GM18858 (cell line): ENCODE results near the gene PKDREJ.

ENCODE experiments used
- ATAC-seq: cut with Tn5 transposase; IDR thresholded peaks from one replicate; pipeline ENCODE4 v1.9.1; 2021; ENCODE audit not compliant: unreplicated experiment

PKDREJ gene

DNA sequence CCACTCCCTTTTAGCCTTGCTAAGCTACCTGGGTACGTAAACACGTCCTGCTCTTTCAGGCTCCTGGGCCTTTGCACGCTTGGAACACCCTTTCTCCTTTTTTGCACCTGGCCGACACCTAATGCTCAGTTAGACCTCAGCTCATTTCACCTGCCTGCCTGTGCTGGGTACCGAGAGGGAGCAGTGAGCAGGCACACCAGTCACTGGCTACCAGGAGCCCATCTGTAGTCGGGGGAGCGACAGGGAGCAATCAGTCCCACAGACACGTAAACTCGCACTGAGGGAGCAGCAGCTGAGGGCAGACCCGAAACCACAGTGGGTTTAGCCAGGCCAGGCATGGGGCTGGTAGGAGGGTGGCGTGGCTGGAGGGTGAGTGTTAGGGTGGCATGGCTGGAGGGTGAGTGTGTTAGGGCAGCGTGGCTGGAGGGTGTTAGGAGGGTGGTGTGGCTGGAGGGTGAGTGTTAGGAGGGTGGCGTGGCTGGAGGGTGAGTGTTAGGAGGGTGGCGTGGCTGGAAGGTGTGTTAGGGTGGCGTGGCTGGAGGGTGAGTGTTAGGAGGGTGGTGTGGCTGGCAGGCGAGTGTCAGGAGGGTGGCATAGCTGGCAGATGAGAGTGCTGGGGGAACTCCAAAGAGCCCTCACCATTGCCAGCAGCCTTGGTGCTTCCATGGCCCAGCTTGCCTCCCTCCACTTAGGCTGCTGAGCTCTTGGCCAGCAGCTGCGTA lies 27.1 kb upstream of the PKDREJ start:
- no peak for ATAC-seq

DNA sequence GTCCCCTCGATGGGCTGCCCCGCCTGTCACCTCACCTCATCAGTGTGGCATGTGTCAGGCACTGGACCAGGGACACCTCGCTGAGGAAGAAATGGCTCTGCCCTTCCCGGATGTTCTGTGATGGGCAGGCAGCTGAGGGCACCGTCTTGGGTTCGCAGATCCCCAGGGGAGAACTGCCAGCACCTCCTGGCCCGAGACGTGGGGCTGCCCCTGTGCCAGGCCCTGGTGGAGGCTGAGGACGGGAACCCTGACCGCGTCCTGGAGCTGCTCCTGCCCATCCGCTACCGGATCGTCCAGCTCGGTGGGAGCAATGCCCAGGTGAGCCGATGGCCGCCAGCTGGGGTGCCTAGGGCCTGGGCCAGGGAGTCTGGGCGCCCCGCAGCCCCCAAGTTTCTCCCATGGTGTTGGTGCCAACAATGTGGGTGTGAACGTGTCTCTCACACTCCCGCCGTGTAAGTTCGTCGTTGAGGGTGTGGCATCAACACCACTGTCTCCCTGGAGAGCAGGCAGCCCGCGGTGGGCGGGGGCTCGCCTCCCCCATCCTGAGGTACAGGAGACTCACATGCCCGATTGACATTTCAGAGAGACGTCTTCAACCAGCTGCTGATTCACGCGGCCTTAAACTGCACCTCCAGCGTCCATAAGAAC lies 26.2 kb upstream of the PKDREJ start:
- no peak for ATAC-seq

DNA sequence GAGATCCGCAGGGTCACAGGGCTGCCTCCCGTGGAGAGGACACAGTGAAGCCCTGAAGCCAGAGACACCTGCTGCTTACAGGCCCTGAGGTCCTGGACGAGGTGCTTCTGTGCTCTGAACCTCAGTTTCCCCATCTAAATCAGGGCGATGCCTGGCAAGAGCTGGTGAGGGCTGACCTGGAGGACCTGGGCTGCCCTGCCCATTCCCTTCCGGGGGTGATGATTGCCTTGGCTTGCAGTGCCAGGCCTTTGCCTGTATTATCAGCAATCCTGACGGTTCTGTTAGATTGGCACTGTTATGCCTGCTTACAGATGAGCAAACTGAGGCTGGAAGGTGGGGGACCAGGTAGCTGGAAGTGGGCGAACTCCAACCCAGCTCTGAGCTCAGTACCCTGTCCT lies 25.7 kb upstream of the PKDREJ start:
- ATAC-seq, result no peak

DNA sequence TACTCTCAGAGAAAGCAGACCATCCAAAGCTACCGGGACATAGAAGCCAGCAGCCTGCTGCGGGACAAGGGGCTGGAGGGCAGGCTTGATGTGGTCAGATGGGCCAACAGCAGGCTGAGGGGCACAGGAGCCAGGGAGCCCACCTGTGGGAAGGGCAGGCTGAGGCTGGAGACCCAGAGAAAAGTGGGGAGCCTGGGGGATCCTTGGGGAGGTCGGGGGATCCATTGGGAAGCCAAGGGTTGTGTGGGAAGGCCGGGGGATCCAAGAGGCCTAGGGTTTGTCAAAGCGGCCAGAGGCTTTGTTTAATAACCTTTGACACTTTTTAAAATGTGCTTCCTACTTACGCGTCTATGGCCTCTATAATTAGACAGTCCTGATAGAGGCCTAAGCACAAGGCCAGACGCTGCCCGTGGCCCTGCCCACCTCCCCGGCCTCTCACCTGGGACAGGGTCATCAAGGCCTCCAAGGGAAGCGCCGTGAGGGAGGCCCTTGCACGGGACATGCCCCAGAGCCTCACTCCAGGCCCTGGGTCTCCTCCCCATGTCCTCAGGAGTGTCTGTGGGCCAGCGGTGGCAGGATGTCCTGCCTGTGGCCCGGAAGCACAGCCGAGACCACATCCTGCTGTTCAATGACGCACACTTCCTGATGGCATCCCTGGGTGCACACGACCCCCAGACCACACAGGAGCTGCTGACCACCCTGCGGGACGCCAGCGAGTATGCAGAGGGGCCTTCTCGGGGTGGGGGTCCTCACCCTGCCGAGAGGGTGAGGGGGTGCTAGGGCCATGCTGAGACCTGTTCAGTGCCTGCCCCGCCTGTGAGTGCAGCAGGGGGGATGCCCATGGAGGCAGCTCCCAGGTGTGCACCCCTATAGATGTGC lies 25.0 kb upstream of the PKDREJ start:
- ATAC-seq, result no peak

DNA sequence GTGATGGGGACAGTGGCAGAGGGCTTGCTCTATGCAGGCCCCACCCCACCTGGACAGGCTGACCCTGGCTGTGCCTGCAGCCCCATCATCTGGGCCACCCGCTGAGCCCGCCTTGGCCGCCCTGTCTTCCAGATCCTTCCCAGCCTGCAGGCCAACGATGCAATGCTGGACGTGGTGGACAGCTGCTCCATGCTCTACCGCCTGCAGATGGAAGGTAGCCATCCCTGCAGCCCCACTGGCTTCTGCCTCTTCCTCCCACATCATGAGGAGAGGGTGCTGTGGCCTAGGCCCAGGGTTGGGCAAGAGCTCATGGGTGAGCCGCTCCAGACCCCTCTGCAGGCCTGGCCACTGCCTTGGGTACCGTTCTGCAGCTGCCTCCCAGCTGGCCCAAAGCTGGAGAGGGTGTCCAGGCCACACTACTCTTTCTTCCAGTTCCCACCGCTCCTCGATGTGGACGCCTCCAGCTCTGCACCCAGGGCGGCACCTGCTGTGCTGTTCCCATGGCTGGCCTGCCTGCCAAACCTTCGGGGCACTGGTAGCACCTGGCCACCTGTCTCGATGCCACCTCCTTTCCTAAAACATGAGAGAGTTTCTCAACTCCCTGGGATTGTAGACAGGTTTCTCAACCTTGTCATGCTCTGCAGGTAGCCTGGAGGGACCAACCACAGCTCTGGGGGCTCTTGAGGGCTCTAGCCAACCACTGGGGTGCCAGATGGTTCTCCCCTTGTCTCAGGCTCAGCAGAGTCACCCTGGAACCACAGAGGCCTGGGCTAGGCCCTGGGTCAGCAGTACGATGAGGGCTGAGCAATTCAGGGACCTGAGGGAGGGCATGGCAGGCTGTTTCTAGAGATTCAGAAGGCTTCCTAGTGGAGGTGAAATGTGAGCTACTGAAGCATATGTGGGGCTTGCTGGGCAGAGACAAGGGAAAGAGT lies 24.1 kb upstream of the PKDREJ start:
- no peak for ATAC-seq

DNA sequence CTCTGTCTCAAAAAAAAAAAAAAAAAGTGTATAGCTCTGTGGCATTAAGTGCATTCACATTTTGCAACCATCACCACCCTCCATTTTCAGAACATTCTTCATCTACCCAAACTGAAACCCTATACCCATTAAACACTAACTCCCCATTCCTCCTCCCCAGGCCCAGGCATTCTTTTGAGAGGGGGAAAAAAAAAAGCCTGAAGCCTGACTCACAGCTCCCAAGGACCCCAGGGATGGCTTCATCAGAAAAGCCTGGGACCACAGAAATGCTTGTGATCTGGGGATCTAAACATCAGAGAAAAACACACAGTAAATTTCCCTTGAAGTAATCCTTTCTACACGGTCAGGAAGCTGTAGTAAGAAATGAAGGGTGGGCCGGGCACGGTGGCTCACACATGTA lies 22.9 kb upstream of the PKDREJ start:
- ATAC-seq, result no peak

DNA sequence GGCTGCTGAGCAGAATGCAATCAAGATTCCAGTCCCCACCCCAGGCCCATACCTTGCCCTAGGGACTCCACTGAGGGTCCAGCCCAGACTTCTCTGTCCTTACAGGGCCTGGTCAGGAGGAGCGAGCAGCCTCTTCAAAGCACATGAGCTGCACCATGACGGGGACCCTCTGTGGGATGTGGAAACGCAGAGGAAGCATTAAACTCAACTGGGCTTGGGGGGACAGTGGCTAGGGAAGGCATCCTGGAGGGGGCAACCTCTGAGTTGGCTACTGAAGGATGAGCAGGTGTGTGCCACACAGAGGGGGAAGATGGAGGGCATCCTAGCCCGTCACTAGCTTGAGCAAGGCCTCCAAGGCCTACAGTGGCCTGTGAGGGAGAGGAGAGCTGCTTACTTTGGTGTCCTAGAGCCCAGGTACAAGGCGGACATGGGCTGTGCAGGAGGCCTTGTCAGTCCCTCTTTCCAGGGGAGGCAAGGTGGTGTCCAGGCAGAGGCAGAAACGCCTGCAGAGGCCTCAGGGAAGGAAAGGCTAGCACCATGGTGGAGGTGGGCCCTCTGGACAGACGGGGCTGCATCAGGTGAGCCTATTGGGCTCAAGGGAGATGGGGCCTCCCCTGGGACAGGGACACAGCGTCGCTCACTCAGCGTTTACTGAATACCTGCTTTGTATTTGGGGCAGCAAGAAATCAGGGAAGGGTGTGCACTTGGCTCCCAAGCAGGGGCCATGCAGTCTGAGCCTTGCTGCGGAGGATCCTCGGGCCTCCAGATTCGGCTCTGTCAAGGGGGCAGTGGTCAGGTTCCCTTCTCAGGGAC lies 18.9 kb upstream of the PKDREJ start:
- ATAC-seq, result no peak

DNA sequence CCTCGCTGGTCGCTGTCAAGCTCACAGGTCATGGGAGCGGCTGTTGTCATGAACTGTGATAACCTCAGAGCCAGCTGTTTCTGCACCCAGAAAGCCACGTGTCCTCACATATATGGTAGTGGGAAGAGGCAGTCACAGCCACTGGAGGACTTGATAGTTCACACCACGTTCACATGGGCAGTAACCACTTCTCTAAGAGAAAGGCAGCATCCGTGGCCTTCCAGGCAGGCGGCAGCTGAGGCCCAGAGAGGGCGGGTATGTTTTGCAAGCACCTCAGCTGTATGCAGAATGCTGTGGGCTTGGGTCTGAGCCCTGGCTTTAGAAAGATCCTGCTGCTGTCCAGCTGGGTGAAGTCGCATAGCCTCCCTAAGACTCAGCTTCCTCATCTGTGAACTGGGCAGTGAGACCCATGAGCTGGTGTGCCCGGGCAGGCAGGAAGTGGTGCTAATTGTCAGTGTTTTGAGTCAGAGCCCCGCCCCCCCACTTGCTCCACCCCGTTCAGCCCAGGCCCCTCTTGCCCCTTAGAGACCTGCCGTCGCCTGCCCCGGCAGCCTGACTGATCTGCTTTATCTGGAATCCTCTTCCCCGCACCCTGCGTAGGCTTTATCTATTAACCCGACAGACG lies 18.0 kb upstream of the PKDREJ start:
- no peak for ATAC-seq

DNA sequence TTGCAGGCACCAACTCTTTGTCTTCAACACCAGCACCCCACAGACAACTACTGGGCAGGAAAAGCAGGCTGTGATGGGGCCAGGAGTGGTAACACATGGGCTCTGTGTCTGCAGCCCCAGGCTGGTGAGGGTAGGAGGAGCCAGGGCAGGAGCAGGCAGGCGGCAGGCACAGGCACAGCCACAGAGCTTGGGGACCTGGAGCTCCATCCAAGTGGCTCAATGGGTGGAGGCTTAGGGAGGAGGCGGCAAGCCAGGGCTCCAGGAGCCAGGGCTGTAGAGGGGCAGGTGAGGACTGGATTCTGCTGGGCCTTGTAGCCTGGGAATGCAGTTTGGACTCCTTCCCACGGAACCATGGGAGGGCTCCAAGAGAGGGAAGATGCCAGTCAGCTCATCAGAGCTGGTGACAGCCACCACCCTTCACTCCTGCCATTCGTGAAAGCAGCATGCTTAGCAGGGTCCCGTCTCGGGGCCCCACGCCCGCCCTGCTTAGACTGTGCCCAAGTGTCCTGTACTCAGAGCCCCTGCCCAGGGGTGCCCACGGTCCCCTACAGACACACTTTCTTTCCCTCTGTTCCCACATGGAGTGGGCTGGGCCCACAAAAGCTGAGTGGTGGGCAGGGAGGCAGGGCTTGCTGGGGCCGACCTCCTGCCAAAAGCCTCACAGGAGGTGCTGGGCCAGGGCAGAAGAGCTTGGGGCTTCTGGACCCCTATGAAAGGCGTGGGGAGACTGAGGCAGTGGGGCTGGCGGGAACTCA lies 17.1 kb upstream of the PKDREJ start:
- ATAC-seq, result no peak

DNA sequence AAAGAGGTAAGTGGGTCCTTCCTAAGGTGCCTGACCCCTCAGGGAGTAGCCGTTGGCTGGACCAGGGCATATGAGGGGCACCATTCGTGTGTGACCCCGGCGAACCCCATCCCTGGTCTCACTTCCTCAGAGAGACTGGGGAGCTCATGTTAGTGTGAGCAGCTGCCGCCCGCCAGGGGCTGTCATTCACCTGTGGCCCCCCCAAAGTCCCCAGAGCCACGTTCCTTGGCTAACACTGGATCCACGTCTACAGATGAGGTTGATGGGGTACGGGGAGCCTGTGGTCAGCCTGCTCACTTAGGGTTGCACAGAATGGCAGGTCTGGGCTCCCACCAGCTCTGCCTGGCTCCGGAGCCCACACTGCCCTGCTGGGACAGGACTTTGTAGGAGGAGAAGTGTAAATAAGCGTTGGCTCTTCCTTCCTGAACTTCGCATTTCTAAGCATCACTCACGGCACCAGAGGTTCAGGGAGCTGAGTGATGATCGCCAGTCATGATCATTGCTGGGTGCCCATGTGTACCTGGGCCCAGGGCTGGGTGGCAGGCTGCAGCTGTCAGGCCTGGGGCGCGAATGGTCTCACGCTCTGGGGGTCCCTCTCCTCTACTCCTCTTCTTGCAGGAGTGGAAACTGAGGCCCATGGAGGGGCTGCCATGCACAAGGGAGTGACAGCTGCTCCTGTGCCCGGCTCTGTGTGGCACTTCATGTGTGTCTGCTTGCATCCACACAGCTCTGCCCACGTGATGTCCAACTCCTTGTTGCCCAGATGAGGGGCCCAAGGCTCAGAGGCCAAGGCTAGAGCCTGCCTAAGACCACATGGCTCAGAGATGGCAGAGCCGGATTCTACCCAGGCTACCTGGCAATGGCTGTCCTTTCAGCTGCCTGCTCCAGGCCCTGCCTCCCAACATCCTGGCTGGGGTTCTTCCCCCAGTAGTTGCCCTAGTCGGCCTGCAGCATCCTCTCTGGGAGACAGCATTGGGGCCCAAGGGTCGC lies 15.8 kb upstream of the PKDREJ start:
- no peak for ATAC-seq

DNA sequence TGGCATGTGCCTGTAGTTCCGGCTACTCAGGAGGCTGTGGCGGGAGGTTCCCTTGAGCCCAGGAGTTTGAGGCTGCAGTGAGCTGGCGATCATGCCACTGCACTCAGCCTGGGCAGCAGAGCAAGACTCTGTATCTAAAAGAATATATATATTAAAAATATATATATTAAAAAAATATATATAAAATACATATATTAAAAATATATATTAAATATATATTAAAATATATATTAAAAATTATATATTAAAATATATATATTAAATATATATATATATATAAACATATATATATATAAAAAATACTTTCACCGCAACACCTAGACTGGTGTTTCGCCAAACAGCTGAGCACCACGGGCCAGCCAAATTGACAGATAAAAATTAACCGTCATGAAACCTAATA lies 13.4 kb upstream of the PKDREJ start:
- ATAC-seq, result no peak

DNA sequence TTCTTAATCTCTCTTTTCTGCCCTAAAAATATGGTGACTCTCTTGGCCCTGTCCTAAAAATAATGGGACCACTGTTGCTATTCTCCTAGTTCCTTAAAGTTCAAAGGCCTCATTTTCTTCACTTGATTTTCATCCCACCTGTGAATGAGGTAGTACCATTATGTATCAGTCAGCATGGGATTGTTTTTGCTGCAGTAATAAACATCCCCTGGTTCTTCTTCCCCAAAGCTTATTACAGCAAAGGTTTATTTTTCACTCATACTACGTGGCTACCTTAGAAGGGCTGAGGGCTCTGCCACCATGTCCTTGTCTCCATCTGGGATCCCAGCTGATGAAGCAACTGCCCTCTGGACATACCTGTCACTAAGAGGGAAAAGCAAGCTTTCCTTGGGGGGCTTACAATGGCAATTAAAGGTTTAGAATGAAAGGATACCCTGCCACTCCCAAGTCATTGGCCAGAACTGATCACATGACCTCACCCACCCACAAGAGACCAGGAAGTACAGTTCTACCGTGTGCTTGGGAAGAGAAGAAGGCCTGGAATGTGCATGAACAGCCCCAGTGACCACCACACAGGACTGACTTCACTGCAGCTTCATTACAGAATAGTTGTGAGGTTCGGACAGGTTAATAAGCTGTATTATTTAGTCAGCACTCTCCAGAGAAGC lies 12.4 kb upstream of the PKDREJ start:
- ATAC-seq, result no peak

DNA sequence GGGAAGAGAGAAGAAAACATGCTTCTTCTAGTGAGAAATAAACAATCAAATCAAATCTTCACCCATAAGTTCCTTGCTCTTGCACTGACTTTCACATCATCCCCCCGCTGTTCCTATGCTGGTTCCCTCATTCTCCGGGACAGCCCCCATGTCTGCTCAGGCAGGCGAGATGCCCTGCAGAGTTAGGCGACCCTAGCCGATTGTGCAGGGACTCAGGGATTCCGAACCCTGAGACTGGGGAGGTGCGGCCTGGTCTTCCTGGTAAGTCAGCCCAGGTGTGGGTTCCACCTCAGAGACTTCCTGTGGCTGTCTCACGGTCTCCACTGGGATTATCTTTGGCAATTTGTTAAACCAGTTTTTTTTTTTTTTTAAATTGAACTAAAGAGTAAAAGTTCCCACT lies 11.2 kb upstream of the PKDREJ start:
- no peak for ATAC-seq

DNA sequence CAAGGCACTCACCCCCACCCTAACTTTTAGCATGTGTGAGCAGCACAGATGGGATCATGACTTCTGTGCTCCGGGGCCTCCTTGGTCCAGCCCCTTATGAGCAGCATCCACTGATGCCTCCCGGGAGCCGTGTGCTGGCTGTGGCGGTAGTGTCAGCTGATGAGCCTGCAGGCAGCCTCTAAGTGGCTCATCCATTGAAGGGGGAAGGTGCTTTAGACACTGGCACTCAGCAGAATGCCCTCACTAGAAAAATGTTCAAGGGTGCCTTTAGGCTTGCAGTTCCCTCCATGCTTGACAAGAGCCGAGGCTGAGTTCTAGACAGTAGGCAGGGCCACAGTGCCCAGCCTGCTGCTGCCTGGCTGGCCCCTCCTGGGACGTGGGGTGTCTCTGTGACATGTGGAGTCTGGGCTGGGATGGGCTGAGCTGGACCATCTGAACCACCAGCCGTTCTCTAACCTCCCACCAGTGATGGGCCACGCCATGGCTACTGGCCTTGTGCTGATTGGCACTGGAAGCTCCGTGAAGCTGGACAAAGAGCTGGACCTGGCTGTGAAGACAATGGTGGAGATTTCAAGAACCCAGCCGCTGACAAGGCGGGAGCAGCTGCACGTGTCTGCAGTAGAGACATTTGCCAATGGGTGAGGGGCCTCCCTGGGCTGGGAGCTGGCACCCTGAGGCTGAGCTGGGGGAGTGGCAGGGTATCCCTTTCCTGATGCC lies 10.4 kb upstream of the PKDREJ start:
- ATAC-seq, result no peak

DNA sequence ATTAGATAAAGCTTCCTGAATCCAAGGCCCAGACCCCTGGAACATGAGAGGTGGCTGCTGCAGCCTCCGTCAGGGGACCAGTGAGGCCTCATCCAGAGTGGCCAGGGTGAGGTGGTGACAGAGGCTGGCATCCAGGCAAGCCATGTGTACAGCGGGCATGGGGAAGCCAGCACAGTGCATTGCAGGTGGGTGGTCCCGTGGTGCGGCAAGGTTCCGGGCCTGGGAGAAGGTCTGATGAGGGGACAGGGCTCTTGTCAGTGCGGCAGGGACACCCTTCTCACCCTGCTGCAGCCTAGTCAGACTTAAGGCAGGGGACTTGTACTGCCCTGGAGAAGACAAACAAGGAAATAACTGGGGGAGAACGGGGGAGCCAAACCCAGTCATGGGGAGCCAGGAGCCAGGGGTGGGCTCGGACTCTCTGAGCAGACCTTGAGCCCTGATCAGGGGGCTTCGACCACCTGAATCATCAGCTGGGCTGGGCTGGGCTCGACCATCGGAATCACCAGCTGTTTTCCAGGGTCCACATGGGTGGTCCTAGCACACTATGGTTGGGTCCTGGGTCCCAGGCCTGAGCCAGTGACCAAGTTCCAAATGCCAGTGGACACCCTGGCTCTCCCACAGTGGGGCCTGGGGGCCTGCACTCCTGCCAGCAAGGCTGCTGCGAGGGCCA lies 9.8 kb upstream of the PKDREJ start:
- ATAC-seq, result no peak

DNA sequence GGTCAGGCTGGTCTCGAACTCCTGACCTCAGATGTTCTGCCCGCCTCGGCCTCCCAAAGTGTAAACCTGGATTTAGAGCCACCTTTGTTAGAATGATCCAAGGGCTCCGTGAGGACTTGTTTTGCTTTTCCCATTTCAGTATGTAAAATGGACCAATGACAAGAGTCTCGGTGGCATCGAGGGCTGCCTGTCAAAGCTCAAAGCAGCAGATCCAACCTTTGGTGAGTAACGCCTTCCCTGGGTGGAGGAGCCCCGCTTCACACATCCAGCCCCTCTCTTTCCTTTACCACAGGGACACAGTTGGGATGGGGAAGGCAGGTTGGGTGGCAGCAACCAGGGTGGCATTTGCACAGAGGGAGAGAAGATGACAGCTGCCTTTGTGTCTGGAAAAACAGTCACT lies 9.1 kb upstream of the PKDREJ start:
- ATAC-seq, result no peak
